K562 (cell line): ENCODE data around the gene SHF. TPM values are rescaled to one million over a fixed set of nuclear protein-coding genes. Genes with fewer than 3 reads are reported as not detected.

ENCODE experiments used
- ATAC-seq: fragments of 200-7000 bp; cut with Tn5 transposase; 3 replicates; pipeline ENCODE4 v1.9.1; 2020; ENCODE audit warnings: moderate library complexity
- BruUV-seq: library from RNA; stranded (reverse); fragments of 400-500 nt; replicated peaks from 2 replicates; lab custom pipeline; 2021; lab: Mats Ljungman, UMichigan
- CTCF ChIA-PET: fragments of 300-600 bp; formaldehyde crosslinking; extraction: SDS; loops from one replicate; lab custom pipeline; 2021; ENCODE audit warnings: low intra/inter-chr PET ratio; lab: Yijun Ruan, JAX
- POLR2A ChIA-PET: fragments of 300-600, 350-650 bp; sonication (Branson Sonifier 250); formaldehyde crosslinking; extraction: SDS; loops from one replicate; lab custom pipeline; 2021; ENCODE audit warnings: antibody characterized with exemption, inconsistent platforms; lab: Yijun Ruan, JAX
- DNase-seq, 4 experiments: peaks; one replicate each; pipeline versions ENCODE4 v3.0.0 to v3.0.0-alpha.2; 2011 to 2018; ENCODE audit warnings: low spot score in 3 of 4, mixed read lengths in 3 of 4; ENCODE audit errors: extremely low read depth in 1 of 4
- FAIRE-seq: peaks from 2 replicates; lab custom pipeline; 2011; peaks lifted over from hg19 to GRCh38; lab: Jason Lieb, UNC
- H2AFZ ChIP-seq: 2 replicates; pipeline ENCODE4 v1.6.0; 2011; ENCODE audit warnings: low read depth, low read length, control low read depth, inconsistent platforms
- H3K27ac ChIP-seq: fragments of 200-600 bp; 3 replicates; pipeline ENCODE4 v1.8.0; 2011; ENCODE audit warnings: low read depth, mild to moderate bottlenecking, control low read depth, inconsistent platforms, low read length, moderate library complexity, mixed read lengths; ENCODE audit errors: extremely low read depth
- H3K27me3 ChIP-seq, 2 experiments: fragments of 300-600 bp in 1 of 2; 2 replicates in 1 of 2; 3 replicates in 1 of 2; pipeline versions ENCODE4 v1.6.0 to v1.8.0; 2011; ENCODE audit warnings: inconsistent platforms in 2 of 2, low read length in 2 of 2, mild to moderate bottlenecking in 1 of 2, mixed read lengths in 1 of 2, moderate library complexity in 1 of 2; ENCODE audit not compliant: control insufficient read depth in 2 of 2, insufficient read depth in 2 of 2
- H3K36me3 ChIP-seq: fragments of 300-600 bp; 3 replicates; pipeline ENCODE4 v1.8.0; 2011; ENCODE audit warnings: mild to moderate bottlenecking, low read length, inconsistent platforms; ENCODE audit not compliant: control insufficient read depth, insufficient read depth
- H3K4me1 ChIP-seq, 2 experiments: fragments of 200-600 bp in 1 of 2; replicated peaks in 1 of 2; 2 replicates in 1 of 2; 3 replicates in 1 of 2; pipeline versions ENCODE4 v1.5.1 to v1.8.0; 2011; ENCODE audit warnings: inconsistent platforms in 2 of 2, low read length in 2 of 2, mild to moderate bottlenecking in 1 of 2, mixed read lengths in 1 of 2, moderate library complexity in 1 of 2; ENCODE audit not compliant: control insufficient read depth in 2 of 2, insufficient read depth in 2 of 2
- H3K4me2 ChIP-seq: 2 replicates; pipeline ENCODE4 v1.6.1; 2011; ENCODE audit warnings: low read length, control low read depth, inconsistent platforms, mixed read lengths; ENCODE audit not compliant: insufficient read depth
- H3K4me3 ChIP-seq: fragments of 200-600 bp; sonication (generic), shearing (Covaris generic); 2 replicates; pipeline ENCODE4 v1.5.1; 2016; ENCODE audit warnings: control low read depth, inconsistent platforms
- H3K79me2 ChIP-seq: fragments of 200-600 bp; 3 replicates; pipeline ENCODE4 v1.8.0; 2011; ENCODE audit warnings: low read length, inconsistent platforms; ENCODE audit not compliant: control insufficient read depth, insufficient read depth
- H3K9ac ChIP-seq, 2 experiments: 2 replicates each; pipeline versions ENCODE4 v1.6.0 to v1.6.1; 2011; ENCODE audit warnings: low read depth in 2 of 2, low read length in 2 of 2, control low read depth in 1 of 2, inconsistent platforms in 1 of 2, mild to moderate bottlenecking in 1 of 2, mixed read lengths in 1 of 2; ENCODE audit not compliant: insufficient read depth in 1 of 2
- H3K9me1 ChIP-seq: one replicate; pipeline ENCODE4 v1.6.0; 2011; ENCODE audit warnings: inconsistent platforms, mild to moderate bottlenecking, low read length, moderate library complexity; ENCODE audit not compliant: control insufficient read depth, insufficient read depth
- H3K9me3 ChIP-seq: replicated peaks from 2 replicates; pipeline ENCODE4 v1.5.1; 2011; ENCODE audit warnings: low read depth, low read length, inconsistent platforms; ENCODE audit not compliant: control insufficient read depth, insufficient read depth
- H4K20me1 ChIP-seq: replicated peaks from 2 replicates; pipeline ENCODE4 v1.6.1; 2011; ENCODE audit warnings: low read length, inconsistent platforms, mixed read lengths; ENCODE audit not compliant: control insufficient read depth, insufficient read depth
- ARID1B ChIP-seq: fragments of 450-650 bp; IDR thresholded peaks from 2 replicates; pipeline ENCODE4 v1.6.1; 2016; ENCODE audit warnings: antibody characterized with exemption, mild to moderate bottlenecking, inconsistent platforms
- ATF3 ChIP-seq, 2 experiments: fragments of 450-650 bp in 1 of 2; sonication (generic) in 1 of 2; formaldehyde crosslinking in 1 of 2; IDR thresholded peaks in 1 of 2; conservative IDR thresholded peaks in 1 of 2; 2 replicates each; pipeline versions ENCODE4 v1.6.1 to v1.8.1; 2016 to 2023; ENCODE audit warnings: mild to moderate bottlenecking in 2 of 2, moderate library complexity in 2 of 2, inconsistent platforms in 1 of 2, missing genetic modification reagents in 1 of 2
- CTBP1 ChIP-seq: fragments of 450-650 bp; IDR thresholded peaks from 2 replicates; pipeline ENCODE4 v1.6.1; 2016; ENCODE audit warnings: borderline replicate concordance
- FOSL1 ChIP-seq: fragments of 200-800 bp; sonication (Bioruptor generic); conservative IDR thresholded peaks from 2 replicates; pipeline ENCODE4 v1.6.1; 2016; ENCODE audit warnings: missing genetic modification characterization, missing compliant biosample characterization
- HDAC1 ChIP-seq, 2 experiments: fragments of 450-650 bp; IDR thresholded peaks; 2 replicates each; pipeline ENCODE4 v1.6.1; 2016 to 2017; ENCODE audit warnings: inconsistent platforms in 1 of 2, mild to moderate bottlenecking in 1 of 2, moderate library complexity in 1 of 2
- HOMEZ ChIP-seq: fragments of 250-450 bp; sonication (Bioruptor Pico); IDR thresholded peaks from 2 replicates; pipeline ENCODE4 v1.4.0; 2020; ENCODE audit warnings: mild to moderate bottlenecking, moderate library complexity
- JUN ChIP-seq, 2 experiments: sonication (generic) in 1 of 2; formaldehyde crosslinking in 1 of 2; IDR thresholded peaks; 2 replicates each; pipeline versions ENCODE4 v1.6.1 to v1.8.0; 2012 to 2022; ENCODE audit warnings: borderline replicate concordance in 2 of 2, mild to moderate bottlenecking in 2 of 2, improper control_type of control experiment in 1 of 2, low read depth in 1 of 2, low read length in 1 of 2, missing genetic modification reagents in 1 of 2
- JUND ChIP-seq, 2 experiments: IDR thresholded peaks; 2 replicates in 1 of 2; 3 replicates in 1 of 2; pipeline ENCODE4 v1.6.1; 2011; ENCODE audit warnings: borderline replicate concordance in 2 of 2, low read depth in 2 of 2, low read length in 2 of 2, improper control_type of control experiment in 1 of 2, missing biosample characterization in 1 of 2, missing genetic modification characterization in 1 of 2, missing genetic modification reagents in 1 of 2
- RBM22 ChIP-seq: fragments of 200-400 bp; formaldehyde crosslinking; IDR thresholded peaks from 2 replicates; pipeline ENCODE4 v1.6.1; 2018; ENCODE audit warnings: low read length, low read depth; ENCODE audit not compliant: poor library complexity, severe bottlenecking
- SPI1 ChIP-seq: IDR thresholded peaks from 2 replicates; pipeline ENCODE4 v1.6.1; 2011; ENCODE audit warnings: low read depth, low read length, control low read depth, borderline replicate concordance
- TEAD1 ChIP-seq, 2 experiments: fragments of 450-650 bp in 1 of 2; sonication (generic) in 1 of 2; formaldehyde crosslinking; IDR thresholded peaks; 2 replicates each; pipeline versions ENCODE4 v1.4.0 to v1.8.0; 2020 to 2022; ENCODE audit warnings: mild to moderate bottlenecking in 2 of 2, missing genetic modification reagents in 1 of 2
- ZBTB43 ChIP-seq: sonication (generic); formaldehyde crosslinking; IDR thresholded peaks from 2 replicates; pipeline ENCODE4 v1.8.0; 2023; ENCODE audit warnings: mild to moderate bottlenecking, missing genetic modification reagents
- ZNF121 ChIP-seq: sonication (generic); formaldehyde crosslinking; conservative IDR thresholded peaks from 2 replicates; pipeline ENCODE4 v1.8.0; 2022; ENCODE audit warnings: missing genetic modification reagents
- ZNF561 ChIP-seq: fragments of 450-650 bp; formaldehyde crosslinking; conservative IDR thresholded peaks from 2 replicates; pipeline ENCODE4 v1.4.0; 2020; ENCODE audit warnings: mild to moderate bottlenecking, moderate library complexity
- WGBS: fragments of 100-300 bp; shearing (Covaris generic); methylation state at CpG from one replicate; pipeline ENCODE4 v1.1.6; 2016; ENCODE audit warnings: low coverage, mixed read lengths; ENCODE audit not compliant: insufficient coverage; ENCODE audit errors: missing lambda C conversion rate; 5-methylcytosine and 5-hydroxymethylcytosine counted together
- in situ Hi-C: fragments of 300-500 bp; cut with MboI; formaldehyde crosslinking; loops from 4 replicates; pipeline ENCODE4 v1.15.0; 2018; ENCODE audit warnings: inconsistent platforms, mixed read lengths
- intact Hi-C: fragments of 100-400 bp; cut with micrococcal nuclease; formaldehyde crosslinking; loops from 2 replicates; pipeline ENCODE4 v1.14.2; 2022
- polyA plus RNA-seq, 8 experiments: library from polyadenylated mRNA; depleted of rRNA in 4 of 8; stranded (reverse) in 5 of 8; unstranded in 3 of 8; fragments of >200 nt; fragmentation: Nextera tagmentation in 2 of 8; fragmentation: Illumina TruSeq in 1 of 8; extraction: Ambion mirVana in 2 of 8; extraction: Trizol in 1 of 8; gene quantifications; 2 replicates each; pipeline versions ENCODE4 v1.2.1 to v1.2.3, GENCODE V29; 2011 to 2014; ENCODE audit warnings: inconsistent platforms in 1 of 8, missing spikeins in 1 of 8
- total RNA-seq, 7 experiments: library from RNA; depleted of rRNA in 6 of 7; stranded (reverse); fragments of >200 nt in 6 of 7; fragmentation: Illumina TruSeq in 2 of 7; extraction: Trizol in 2 of 7; gene quantifications; 2 replicates each; pipeline versions ENCODE4 v1.2.1 to v1.2.3, GENCODE V29; 2011 to 2021; ENCODE audit warnings: low replicate concordance in 1 of 7

Gene SHF
- total and polyA plus RNA-seq, 9 of the 15 experiments (the other 6 are each of a cell fraction or from before 2014, with no cell fraction given), result 0.51 to 2.2 (median 0.85) TPM; not detected in 2

- TF ChIP-seq RBM22, result no peak
Observed at GRCh38 chr15:45157974-45158373, 29.8 kb downstream of the SHF start (continued).

- POLR2A ChIA-PET, result interaction anchor here (0.6 to 1.3 kb wide), 4 partner anchors 12 to 136 kb away, joined by 3 to 4 read pairs (median 3); no protein-coding TSS in a partner anchor
- no peak overlapping the region; the same call in 2 of the 3 replicates for H3K27ac ChIP-seq
- peak overlapping the region; percentile 8; the same call in 1 of the 2 replicates for H2AFZ ChIP-seq
- H3K36me3 ChIP-seq, result no peaks in the 10 kb centered on the region
- ATAC-seq, result no peak
- no peaks in the 10 kb centered on the region for H3K9me3 ChIP-seq
- no peak overlapping the region for H3K9ac ChIP-seq
- no TSS peak for BruUV-seq
- peaks cover 9 to 12% of the 10 kb centered on the region in 2 experiments; a peak in 3 of 5 replicates for H3K4me1 ChIP-seq
- no peaks in the 10 kb centered on the region for H4K20me1 ChIP-seq
- intact Hi-C loops (no loop called here), in situ Hi-C loops (no loop called here)
- 13% methylated on average over 7 of the region's 7 CpGs for WGBS
- no peaks in the 10 kb centered on the region for H3K27me3 ChIP-seq
- H3K79me2 ChIP-seq, result no peaks in the 10 kb centered on the region
- H3K4me2 ChIP-seq, result peak overlapping the region; percentile 60
- no peaks in the 10 kb centered on the region for H3K9me1 ChIP-seq
- DNase-seq, result peak in 2 of 4 experiments; percentile 37 to 45
- CTCF ChIA-PET, result no interaction called here
- H3K4me3 ChIP-seq, result no peak overlapping the region
- FAIRE-seq, result peak; percentile 77
- no peak for TF ChIP-seq ZNF561
- TF ChIP-seq HOMEZ (CRISPR knock-in tag), result no peak
- TF ChIP-seq SPI1, result no peak
- 0 out of 2 replicates have a peak, but pooled peaks have one; percentile 51 for TF ChIP-seq CTBP1
- TF ChIP-seq JUN (IDR thresholded peaks at IDR 0.05; ENCODE audit: borderline replicate concordance, low read depth, low read length), result peak; percentile 27; the same call in 1 of the 2 replicates
- no peak for TF ChIP-seq JUN (CRISPR knock-in tag; IDR thresholded peaks at IDR 0.05; ENCODE audit: borderline replicate concordance)
- TF ChIP-seq ARID1B, result peak; percentile 55
- TF ChIP-seq HDAC1 (IDR thresholded peaks at IDR 0.05), result 0 out of 4 replicates have a peak, but pooled peaks of 1 of the 2 experiments have one; percentile 14
- peak; percentile 63 for TF ChIP-seq ATF3 (IDR thresholded peaks at IDR 0.05)
- TF ChIP-seq ATF3 (CRISPR knock-in tag; conservative IDR thresholded peaks at IDR 0.05), result no peak
- TF ChIP-seq ZBTB43 (CRISPR knock-in tag), result no peak
- no peak for TF ChIP-seq TEAD1 (CRISPR knock-in tag; IDR thresholded peaks at IDR 0.05)
- peak; percentile 73 for TF ChIP-seq FOSL1 (tag)
- no peak for TF ChIP-seq ZNF121
- TF ChIP-seq JUND (IDR thresholded peaks at IDR 0.05; ENCODE audit: borderline replicate concordance, low read depth, low read length), result peak; percentile 36; the same call in 1 of the 2 replicates
- TF ChIP-seq JUND (tag; IDR thresholded peaks at IDR 0.05; ENCODE audit: borderline replicate concordance, low read depth, low read length), result no peak; the same call in 2 of the 3 replicates
Observed at GRCh38 chr15:45156744-45157455, 30.9 kb downstream of the SHF start.
